ENCODE measurements around the gene GALK2.
"Not testable (repeated sequence)": the region's sequence is repeated elsewhere in the genome, so short reads cannot be mapped to it uniquely, and the experiment has no call there.

Gene GALK2

DNA sequence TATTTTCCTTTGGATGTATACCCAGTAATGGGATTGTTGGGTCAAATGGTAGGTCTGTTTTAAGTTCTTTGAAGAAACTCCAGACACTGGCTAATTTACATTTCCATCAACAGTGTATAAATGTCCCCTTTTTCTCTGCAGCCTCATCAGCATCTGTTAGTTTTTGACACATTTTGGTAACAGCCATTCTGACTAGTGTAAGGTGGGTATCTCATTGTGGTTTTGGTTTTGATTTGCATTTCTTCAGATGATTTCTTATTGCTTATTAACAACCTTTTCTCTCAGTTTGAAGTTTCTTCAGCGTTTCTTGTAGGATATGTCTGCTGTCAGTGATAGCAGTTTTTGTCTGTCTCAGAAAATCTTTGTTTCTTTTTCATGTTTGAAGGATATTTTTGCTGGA is 15.4 kb downstream of the GALK2 start:
- H3K36me3 ChIP-seq (ENCODE audit: control insufficient read depth in 5 of 5, insufficient read depth in 5 of 5, low read length in 5 of 5), result no peaks in the 10 kb centered on the region
- H3K4me1 ChIP-seq (ENCODE audit: control insufficient read depth in 5 of 5, insufficient read depth in 5 of 5, low read length in 5 of 5), result no peaks in the 10 kb centered on the region

DNA sequence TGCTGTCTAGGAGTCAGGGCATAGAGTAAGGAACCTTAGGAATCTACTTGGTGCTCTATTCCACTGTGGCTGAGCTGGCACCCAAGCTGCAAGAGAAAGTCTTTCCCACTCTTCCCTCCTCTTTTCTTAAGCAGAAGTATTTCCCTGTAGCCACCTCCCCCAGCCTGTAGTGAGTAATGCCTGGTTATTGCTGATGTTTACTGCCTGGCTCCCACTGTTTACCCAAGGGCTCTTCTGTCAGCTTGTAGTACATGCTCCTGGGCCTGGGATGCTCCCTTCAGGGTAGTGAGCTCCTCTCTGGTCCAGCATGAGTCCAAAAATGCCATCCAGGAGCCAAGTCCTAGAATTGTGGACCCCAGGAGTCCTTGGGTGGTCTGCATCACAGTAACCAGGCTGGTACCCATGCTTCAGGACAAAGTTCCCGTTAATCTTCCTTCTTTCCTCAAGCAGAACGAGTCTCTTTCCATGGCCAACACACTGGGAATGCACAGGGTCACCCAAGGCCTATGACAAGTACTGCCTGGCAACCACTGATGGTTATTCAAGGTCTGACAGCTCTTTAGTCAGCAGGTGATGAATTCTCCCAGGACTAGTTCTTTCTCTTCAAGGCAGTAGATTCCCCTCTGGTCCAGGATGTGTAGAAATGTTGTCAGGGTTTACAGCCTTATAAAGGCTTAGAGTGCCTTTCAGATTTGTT is 17.6 kb downstream of the GALK2 start:
- no peaks in the 10 kb centered on the region for H3K36me3 ChIP-seq (ENCODE audit: control insufficient read depth in 5 of 5, insufficient read depth in 5 of 5, low read length in 5 of 5)
- no peaks in the 10 kb centered on the region for H3K9me3 ChIP-seq (ENCODE audit: control insufficient read depth in 5 of 5, low read length in 5 of 5)
- H3K27ac ChIP-seq (ENCODE audit: low read depth, low read length), result no peak overlapping the region
- H3K27me3 ChIP-seq (ENCODE audit: control insufficient read depth in 5 of 5, insufficient read depth in 4 of 5, low read length in 5 of 5), result no peaks in the 10 kb centered on the region
- H3K4me1 ChIP-seq (ENCODE audit: control insufficient read depth in 5 of 5, insufficient read depth in 5 of 5, low read length in 5 of 5), result no peaks in the 10 kb centered on the region
- H3K9ac ChIP-seq (ENCODE audit: low read length in 5 of 5), result no peak overlapping the region
- H3K4me3 ChIP-seq (ENCODE audit: low read depth in 1 of 5, low read length in 5 of 5), result no peak overlapping the region

More for the DNA sequence above, 15.4 kb downstream of the GALK2 start:
- Histone ChIP-seq H3K27me3 (ENCODE audit: control insufficient read depth in 5 of 5, insufficient read depth in 4 of 5, low read length in 5 of 5) (no peaks in the 10 kb centered on the region), H3K9me3 (ENCODE audit: control insufficient read depth in 5 of 5, low read length in 5 of 5) (no peaks in the 10 kb centered on the region), H3K9ac (ENCODE audit: low read length in 5 of 5) (no peak overlapping the region), H3K27ac (ENCODE audit: low read depth, low read length) (no peak overlapping the region), H3K4me3 (ENCODE audit: low read depth in 1 of 5, low read length in 5 of 5) (no peak overlapping the region)

DNA sequence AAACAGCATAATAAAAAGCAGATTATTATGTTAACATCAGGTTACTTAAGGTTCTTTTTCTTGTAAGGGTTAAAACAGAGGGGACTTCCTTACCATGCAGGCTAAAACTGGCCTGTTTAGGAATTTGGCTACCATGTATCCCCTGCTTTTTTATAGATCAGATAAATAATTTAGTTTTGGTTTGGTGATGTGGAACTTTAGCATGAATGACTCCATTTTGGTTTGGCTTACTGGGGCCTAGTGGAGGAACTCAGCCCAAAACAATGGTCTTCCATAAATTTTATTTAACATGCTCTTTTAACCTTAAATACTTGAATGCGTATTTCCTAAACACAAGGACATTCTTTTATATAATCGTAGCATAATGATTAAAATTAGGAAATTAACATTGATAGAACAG is 18.9 kb downstream of the GALK2 start:
- Histone ChIP-seq H3K9ac (ENCODE audit: low read length in 5 of 5) (no peak overlapping the region), H3K36me3 (ENCODE audit: control insufficient read depth in 5 of 5, insufficient read depth in 5 of 5, low read length in 5 of 5) (no peaks in the 10 kb centered on the region), H3K27ac (ENCODE audit: low read depth, low read length) (no peak overlapping the region), H3K4me3 (ENCODE audit: low read depth in 1 of 5, low read length in 5 of 5) (no peak overlapping the region), H3K4me1 (ENCODE audit: control insufficient read depth in 5 of 5, insufficient read depth in 5 of 5, low read length in 5 of 5) (no peaks in the 10 kb centered on the region), H3K9me3 (ENCODE audit: control insufficient read depth in 5 of 5, low read length in 5 of 5) (no peaks in the 10 kb centered on the region), H3K27me3 (ENCODE audit: control insufficient read depth in 5 of 5, insufficient read depth in 4 of 5, low read length in 5 of 5) (no peaks in the 10 kb centered on the region)

DNA sequence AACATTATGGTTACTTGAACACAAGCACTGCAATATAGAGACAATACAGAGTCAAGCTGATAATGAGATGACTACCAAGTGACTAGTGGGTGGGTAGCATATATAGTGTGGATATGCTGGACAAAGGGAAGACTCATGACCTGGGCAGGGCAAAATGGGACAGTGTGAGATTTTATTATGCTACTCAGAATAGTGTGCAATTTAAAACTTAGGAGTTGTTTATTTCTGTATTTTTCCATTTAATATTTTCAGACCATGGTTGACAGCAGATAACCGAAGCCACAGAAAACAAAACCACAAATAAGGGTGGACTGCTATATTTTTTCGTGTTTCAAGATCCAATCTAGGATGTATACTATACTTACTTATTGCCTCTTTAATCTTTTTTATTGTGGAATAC is 19.6 kb downstream of the GALK2 start:
- Histone ChIP-seq H3K27me3 (ENCODE audit: control insufficient read depth in 5 of 5, insufficient read depth in 4 of 5, low read length in 5 of 5) (no peaks in the 10 kb centered on the region), H3K9me3 (ENCODE audit: control insufficient read depth in 5 of 5, low read length in 5 of 5) (no peaks in the 10 kb centered on the region), H3K4me1 (ENCODE audit: control insufficient read depth in 5 of 5, insufficient read depth in 5 of 5, low read length in 5 of 5) (no peaks in the 10 kb centered on the region), H3K4me3 (ENCODE audit: low read depth in 1 of 5, low read length in 5 of 5) (no peak overlapping the region), H3K36me3 (ENCODE audit: control insufficient read depth in 5 of 5, insufficient read depth in 5 of 5, low read length in 5 of 5) (no peaks in the 10 kb centered on the region), H3K27ac (ENCODE audit: low read depth, low read length) (no peak overlapping the region), H3K9ac (ENCODE audit: low read length in 5 of 5) (no peak overlapping the region)

DNA sequence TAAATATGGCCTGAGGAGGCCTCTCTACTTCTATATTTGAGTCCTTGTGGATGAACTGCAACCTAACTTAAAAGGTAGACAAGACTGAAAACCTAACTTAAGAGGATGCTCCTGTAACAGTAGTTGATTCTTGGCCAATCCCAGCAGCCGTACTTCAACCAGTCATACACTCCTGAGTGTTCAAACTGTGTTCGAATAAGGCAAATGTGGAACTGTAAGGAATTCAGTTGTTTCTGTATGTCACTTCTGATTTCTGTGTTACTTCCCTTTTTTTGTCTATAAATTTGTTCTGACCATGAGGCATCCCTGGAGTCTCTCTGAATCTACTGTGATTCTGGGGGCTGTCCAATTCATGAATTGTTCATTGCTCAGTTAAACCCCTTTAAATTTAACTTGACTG is 20.5 kb downstream of the GALK2 start:
- Histone ChIP-seq H3K36me3 (ENCODE audit: control insufficient read depth in 5 of 5, insufficient read depth in 5 of 5, low read length in 5 of 5) (no peaks in the 10 kb centered on the region), H3K9ac (ENCODE audit: low read length in 5 of 5) (no peak overlapping the region), H3K9me3 (ENCODE audit: control insufficient read depth in 5 of 5, low read length in 5 of 5) (no peaks in the 10 kb centered on the region), H3K4me1 (ENCODE audit: control insufficient read depth in 5 of 5, insufficient read depth in 5 of 5, low read length in 5 of 5) (no peaks in the 10 kb centered on the region), H3K27ac (ENCODE audit: low read depth, low read length) (no peak overlapping the region), H3K4me3 (ENCODE audit: low read depth in 1 of 5, low read length in 5 of 5) (no peak overlapping the region), H3K27me3 (ENCODE audit: control insufficient read depth in 5 of 5, insufficient read depth in 4 of 5, low read length in 5 of 5) (no peaks in the 10 kb centered on the region)

DNA sequence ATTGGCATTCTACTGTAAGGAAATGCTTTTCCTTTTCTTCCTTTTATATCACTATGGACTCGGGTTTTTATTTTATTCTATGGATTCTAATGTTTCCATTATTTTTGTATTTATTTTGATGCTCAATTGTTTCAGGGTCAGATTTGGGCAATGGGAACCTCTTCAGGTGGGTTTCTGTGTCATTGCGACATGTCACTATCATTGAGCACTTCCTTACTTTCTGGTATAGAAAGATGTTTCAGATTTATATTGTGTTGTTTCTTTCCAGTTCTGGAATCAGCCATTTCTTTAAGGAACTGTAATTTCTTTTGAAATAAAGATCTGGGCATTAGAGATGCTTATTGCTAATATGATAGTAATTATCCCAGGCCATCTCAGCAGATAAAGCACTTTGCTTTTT is 21.8 kb downstream of the GALK2 start:
- no peaks in the 10 kb centered on the region for H3K27me3 ChIP-seq (ENCODE audit: control insufficient read depth in 5 of 5, insufficient read depth in 4 of 5, low read length in 5 of 5)
- H3K4me1 ChIP-seq (ENCODE audit: control insufficient read depth in 5 of 5, insufficient read depth in 5 of 5, low read length in 5 of 5), result no peaks in the 10 kb centered on the region
- no peaks in the 10 kb centered on the region for H3K9me3 ChIP-seq (ENCODE audit: control insufficient read depth in 5 of 5, low read length in 5 of 5)
- H3K4me3 ChIP-seq (ENCODE audit: low read depth in 1 of 5, low read length in 5 of 5), result no peak overlapping the region
- no peak overlapping the region for H3K27ac ChIP-seq (ENCODE audit: low read depth, low read length)
- H3K36me3 ChIP-seq (ENCODE audit: control insufficient read depth in 5 of 5, insufficient read depth in 5 of 5, low read length in 5 of 5), result no peaks in the 10 kb centered on the region
- H3K9ac ChIP-seq (ENCODE audit: low read length in 5 of 5), result no peak overlapping the region

DNA sequence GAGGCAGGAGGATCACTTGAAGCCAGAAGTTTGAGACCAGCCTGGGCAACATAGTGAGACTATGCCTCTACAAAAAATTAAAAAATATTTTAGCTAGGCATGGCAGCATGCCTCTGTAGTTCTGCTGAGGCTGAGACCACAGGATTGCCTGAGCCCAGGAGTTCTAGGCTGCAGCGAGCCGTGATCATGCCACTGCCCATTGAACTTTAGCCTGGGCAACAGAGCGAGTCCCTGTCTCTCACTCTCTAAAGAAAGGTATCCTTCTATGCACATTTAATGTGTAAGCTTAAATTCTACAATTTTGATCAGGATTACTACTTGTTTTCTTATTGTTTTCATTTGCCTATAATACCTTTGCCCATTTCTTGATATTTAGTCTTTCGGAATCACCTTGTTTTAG is 26.8 kb downstream of the GALK2 start:
- Histone ChIP-seq H3K27me3 (ENCODE audit: control insufficient read depth in 5 of 5, insufficient read depth in 4 of 5, low read length in 5 of 5) (no peaks in the 10 kb centered on the region), H3K9ac (ENCODE audit: low read length in 5 of 5) (no peak overlapping the region), H3K36me3 (ENCODE audit: control insufficient read depth in 5 of 5, insufficient read depth in 5 of 5, low read length in 5 of 5) (peaks cover 0 to 5% (median 0%) of the 10 kb centered on the region in 5 donors), H3K27ac (ENCODE audit: low read depth, low read length) (no peak overlapping the region), H3K4me1 (ENCODE audit: control insufficient read depth in 5 of 5, insufficient read depth in 5 of 5, low read length in 5 of 5) (peaks cover 0 to 12% (median 10%) of the 10 kb centered on the region in 5 donors), H3K4me3 (ENCODE audit: low read depth in 1 of 5, low read length in 5 of 5) (no peak overlapping the region), H3K9me3 (ENCODE audit: control insufficient read depth in 5 of 5, low read length in 5 of 5) (no peaks in the 10 kb centered on the region)

DNA sequence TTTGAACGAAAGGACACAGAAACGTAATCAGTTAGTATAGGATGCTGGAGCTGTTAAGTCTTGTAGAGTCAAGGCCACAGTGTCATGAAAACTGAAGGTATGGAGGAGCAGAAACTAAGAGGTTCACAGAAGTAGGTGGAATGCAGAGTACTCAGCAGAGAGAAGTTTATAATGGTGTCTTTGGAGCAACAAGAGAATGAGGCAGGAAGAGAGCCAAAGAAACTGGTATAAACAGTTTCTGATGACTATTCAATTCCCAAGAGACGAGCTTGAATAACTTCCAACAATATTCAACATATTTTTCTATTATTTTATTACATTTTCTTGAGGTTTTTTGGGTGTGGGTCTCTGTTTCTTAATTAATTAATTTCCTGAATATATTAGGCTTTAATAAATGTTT is 29.6 kb downstream of the GALK2 start:
- H3K27me3 ChIP-seq (ENCODE audit: control insufficient read depth in 5 of 5, insufficient read depth in 4 of 5, low read length in 5 of 5), result no peaks in the 10 kb centered on the region
- no peak overlapping the region for H3K27ac ChIP-seq (ENCODE audit: low read depth, low read length)
- H3K9ac ChIP-seq (ENCODE audit: low read length in 5 of 5), result no peak overlapping the region

DNA sequence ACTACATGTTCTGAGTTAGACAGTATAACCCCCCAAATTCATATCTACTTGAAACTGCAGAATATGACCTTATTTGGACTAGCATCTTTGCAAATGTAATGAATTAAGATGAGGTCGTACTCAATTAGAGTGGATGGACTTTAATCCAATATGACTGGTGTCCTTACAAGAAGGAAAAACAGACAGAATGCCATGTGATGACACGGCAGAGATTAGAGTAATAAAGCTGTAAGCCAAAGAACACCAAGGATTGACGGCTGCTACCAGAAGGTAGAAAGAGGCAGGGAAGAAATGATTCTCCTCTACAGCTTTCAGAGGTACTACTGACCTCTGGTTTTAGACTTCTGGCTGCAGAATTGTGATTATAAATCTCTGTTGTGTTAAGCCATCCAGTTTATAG is 30.3 kb downstream of the GALK2 start:
- H3K4me3 ChIP-seq (ENCODE audit: low read depth in 1 of 5, low read length in 5 of 5), result no peak overlapping the region
- peaks cover 0 to 12% (median 10%) of the 10 kb centered on the region in 5 donors for H3K4me1 ChIP-seq (ENCODE audit: control insufficient read depth in 5 of 5, insufficient read depth in 5 of 5, low read length in 5 of 5)
- no peak overlapping the region for H3K27ac ChIP-seq (ENCODE audit: low read depth, low read length)
- H3K9ac ChIP-seq (ENCODE audit: low read length in 5 of 5), result no peak overlapping the region
- peaks cover 2 to 19% (median 7%) of the 10 kb centered on the region in 5 donors for H3K36me3 ChIP-seq (ENCODE audit: control insufficient read depth in 5 of 5, insufficient read depth in 5 of 5, low read length in 5 of 5)
- H3K9me3 ChIP-seq (ENCODE audit: control insufficient read depth in 5 of 5, low read length in 5 of 5), result peaks cover 0 to 2% (median 0%) of the 10 kb centered on the region in 5 donors
- H3K27me3 ChIP-seq (ENCODE audit: control insufficient read depth in 5 of 5, insufficient read depth in 4 of 5, low read length in 5 of 5), result no peaks in the 10 kb centered on the region

More for the DNA sequence above, 29.6 kb downstream of the GALK2 start:
- Histone ChIP-seq H3K4me3 (ENCODE audit: low read depth in 1 of 5, low read length in 5 of 5) (no peak overlapping the region), H3K9me3 (ENCODE audit: control insufficient read depth in 5 of 5, low read length in 5 of 5) (no peaks in the 10 kb centered on the region), H3K36me3 (ENCODE audit: control insufficient read depth in 5 of 5, insufficient read depth in 5 of 5, low read length in 5 of 5) (peaks cover 2 to 13% (median 7%) of the 10 kb centered on the region in 5 donors), H3K4me1 (ENCODE audit: control insufficient read depth in 5 of 5, insufficient read depth in 5 of 5, low read length in 5 of 5) (peaks cover 0 to 12% (median 10%) of the 10 kb centered on the region in 5 donors)

DNA sequence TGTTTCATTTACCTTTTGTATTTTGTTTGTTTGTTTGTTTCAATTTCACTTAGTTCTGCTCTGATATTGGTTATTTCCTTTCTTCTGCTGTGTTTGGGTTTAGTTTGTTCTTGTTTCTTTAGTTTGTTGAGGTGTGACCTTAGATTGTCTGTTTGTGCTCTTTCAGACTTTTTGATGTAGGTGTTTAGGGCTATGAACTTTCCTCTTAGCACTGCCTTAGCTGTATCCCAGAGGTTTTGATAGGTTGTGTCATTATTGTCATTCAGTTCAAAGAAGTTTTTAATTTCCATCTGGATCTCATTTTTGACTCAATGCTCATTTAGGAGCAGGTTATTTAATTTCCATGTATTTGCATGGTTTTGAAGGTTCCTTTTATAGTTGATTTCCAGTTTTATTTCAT is 38.1 kb downstream of the GALK2 start:
- H3K27ac ChIP-seq (ENCODE audit: low read depth, low read length); H3K27me3 ChIP-seq (ENCODE audit: control insufficient read depth in 5 of 5, insufficient read depth in 4 of 5, low read length in 5 of 5); H3K9ac ChIP-seq (ENCODE audit: low read length in 5 of 5); H3K4me1 ChIP-seq (ENCODE audit: control insufficient read depth in 5 of 5, insufficient read depth in 5 of 5, low read length in 5 of 5); H3K4me3 ChIP-seq (ENCODE audit: low read depth in 1 of 5, low read length in 5 of 5): not testable (repeated sequence)
- H3K9me3 ChIP-seq (ENCODE audit: control insufficient read depth in 5 of 5, low read length in 5 of 5), result peaks cover 2 to 25% (median 14%) of the 10 kb centered on the region in 5 donors
- peaks cover 0 to 13% (median 0%) of the 10 kb centered on the region in 5 donors for H3K36me3 ChIP-seq (ENCODE audit: control insufficient read depth in 5 of 5, insufficient read depth in 5 of 5, low read length in 5 of 5)

Data from subcutaneous abdominal adipose tissue (tissue), 5 donors.